OCI-LY1 (cell line): ENCODE data around the gene ATXN1.
"Not testable (repeated sequence)": the region's sequence is repeated elsewhere in the genome, so short reads cannot be mapped to it uniquely, and the experiment has no call there.

Source experiments
- H2AFZ ChIP-seq: fragments of 200-600 bp; sonication (generic), shearing (Covaris generic); 2 replicates; pipeline ENCODE4 v1.6.0; 2014; ENCODE audit warnings: antibody characterized with exemption, mild to moderate bottlenecking, low read length
- H3F3A ChIP-seq: fragments of 200-600 bp; sonication (generic), shearing (Covaris generic); 2 replicates; pipeline ENCODE4 v1.6.0; 2014; ENCODE audit warnings: mild to moderate bottlenecking, antibody characterized with exemption, low read length, moderate library complexity; ENCODE audit not compliant: insufficient read depth
- H3K27ac ChIP-seq: fragments of 200-600 bp; sonication (generic); 2 replicates; pipeline ENCODE4 v1.5.1; 2014; ENCODE audit warnings: low read length, mixed run types, mild to moderate bottlenecking, low read depth; ENCODE audit not compliant: poor library complexity, severe bottlenecking
- H3K27me3 ChIP-seq: fragments of 200-600 bp; sonication (generic); 2 replicates; pipeline ENCODE4 v1.6.0; 2014; ENCODE audit warnings: antibody characterized with exemption, mild to moderate bottlenecking, low read length, moderate library complexity; ENCODE audit not compliant: insufficient read depth
- H3K36me3 ChIP-seq: fragments of 200-600 bp; sonication (generic); 2 replicates; pipeline ENCODE4 v1.6.1; 2014; ENCODE audit warnings: mild to moderate bottlenecking, antibody characterized with exemption, low read length, moderate library complexity, mixed read lengths; ENCODE audit not compliant: insufficient read depth
- H3K4me1 ChIP-seq: fragments of 200-600 bp; sonication (generic); 2 replicates; pipeline ENCODE4 v1.5.1; 2014; ENCODE audit warnings: mild to moderate bottlenecking, low read length, moderate library complexity; ENCODE audit not compliant: insufficient read depth, severe bottlenecking
- H3K4me2 ChIP-seq: fragments of 200-600 bp; sonication (generic), shearing (Covaris generic); 2 replicates; pipeline ENCODE4 v1.6.1; 2014; ENCODE audit warnings: low read length
- H3K4me3 ChIP-seq: fragments of 200-600 bp; sonication (generic); 2 replicates; pipeline ENCODE4 v1.5.1; 2014; ENCODE audit warnings: low read length, low read depth, mild to moderate bottlenecking, mixed read lengths; ENCODE audit not compliant: poor library complexity, severe bottlenecking
- H3K79me2 ChIP-seq: fragments of 200-600 bp; shearing (Covaris generic); 2 replicates; pipeline ENCODE4 v1.6.1; 2016; ENCODE audit warnings: mixed run types, low read length, mixed read lengths; ENCODE audit not compliant: insufficient read depth
- H3K9ac ChIP-seq: fragments of 200-600 bp; sonication (generic), shearing (Covaris generic); 2 replicates; pipeline ENCODE4 v1.6.1; 2014; ENCODE audit warnings: mild to moderate bottlenecking, low read length, mixed read lengths
- H3K9me2 ChIP-seq: fragments of 200-600 bp; sonication (generic), shearing (Covaris generic); 2 replicates; pipeline ENCODE4 v1.6.1; 2014; ENCODE audit warnings: low read depth, mild to moderate bottlenecking, low read length, mixed read lengths
- H3K9me3 ChIP-seq: fragments of 200-600 bp; shearing (Covaris generic); 2 replicates; pipeline ENCODE4 v1.6.1; 2014; ENCODE audit warnings: low read length, mixed read lengths
- H4K20me1 ChIP-seq: fragments of 200-600 bp; sonication (generic), shearing (Covaris generic); 2 replicates; pipeline ENCODE4 v1.6.0; 2016; ENCODE audit warnings: mild to moderate bottlenecking, low read length; ENCODE audit not compliant: insufficient read depth
- CTCF ChIP-seq: fragments of 200-600 bp; sonication (generic), shearing (Covaris generic); IDR thresholded peaks from 2 replicates; pipeline ENCODE4 v1.5.1; 2017; ENCODE audit warnings: mild to moderate bottlenecking, antibody characterized with exemption, low read length, moderate library complexity, mixed read lengths
- EZH2 ChIP-seq: fragments of 200-600 bp; sonication (generic), shearing (Covaris generic); IDR thresholded peaks from 2 replicates; pipeline ENCODE4 v1.8.0; 2017; ENCODE audit warnings: borderline replicate concordance, mixed run types, mild to moderate bottlenecking, antibody characterized with exemption, low read length, moderate library complexity, mixed read lengths

ATXN1 gene

GRCh38 chr6:16267428-16268263, 493.6 kb downstream of the ATXN1 start:
- no peak overlapping the region for H3K4me2 ChIP-seq

GRCh38 chr6:16265351-16266341, 495.6 kb downstream of the ATXN1 start:
- H3K79me2 ChIP-seq, result no peaks in the 10 kb centered on the region
- no peaks in the 10 kb centered on the region for H3K9me2 ChIP-seq
- H3F3A ChIP-seq, result no peaks in the 10 kb centered on the region
- H3K4me2 ChIP-seq, result no peak overlapping the region
- H3K27me3 ChIP-seq, result no peaks in the 10 kb centered on the region
- TF ChIP-seq CTCF (no peak), EZH2 (no peak)
- no peaks in the 10 kb centered on the region for H3K36me3 ChIP-seq
- no peaks in the 10 kb centered on the region for H4K20me1 ChIP-seq
- H3K27ac ChIP-seq, result no peak overlapping the region
- no peak overlapping the region for H3K9ac ChIP-seq
- H3K4me3 ChIP-seq, result no peak overlapping the region
- no peaks in the 10 kb centered on the region for H3K4me1 ChIP-seq
- no peaks in the 10 kb centered on the region for H3K9me3 ChIP-seq
- H2AFZ ChIP-seq, result no peak overlapping the region

More at GRCh38 chr6:16267428-16268263, 493.6 kb downstream of the ATXN1 start:
- Histone ChIP-seq H3K27ac (no peak overlapping the region), H3F3A (no peaks in the 10 kb centered on the region), H3K27me3 (no peaks in the 10 kb centered on the region), H2AFZ (no peak overlapping the region), H3K36me3 (no peaks in the 10 kb centered on the region), H3K9ac (no peak overlapping the region), H3K9me2 (no peaks in the 10 kb centered on the region), H3K4me3 (no peak overlapping the region), H4K20me1 (no peaks in the 10 kb centered on the region), H3K9me3 (no peaks in the 10 kb centered on the region), H3K4me1 (no peaks in the 10 kb centered on the region), H3K79me2 (no peaks in the 10 kb centered on the region)
- TF ChIP-seq EZH2 (no peak), CTCF (no peak)

GRCh38 chr6:16264785-16265184, 496.5 kb downstream of the ATXN1 start:
- TF ChIP-seq EZH2 (no peak), CTCF (no peak)
- no peak overlapping the region for H3K27ac ChIP-seq
- no peak overlapping the region for H3K9ac ChIP-seq
- no peak overlapping the region for H3K4me2 ChIP-seq
- H3K4me3 ChIP-seq, result no peak overlapping the region
- no peaks in the 10 kb centered on the region for H4K20me1 ChIP-seq
- H3K9me3 ChIP-seq, result no peaks in the 10 kb centered on the region
- H3K9me2 ChIP-seq, result no peaks in the 10 kb centered on the region
- H2AFZ ChIP-seq, result no peak overlapping the region
- H3K36me3 ChIP-seq, result no peaks in the 10 kb centered on the region
- H3F3A ChIP-seq, result no peaks in the 10 kb centered on the region
- no peaks in the 10 kb centered on the region for H3K4me1 ChIP-seq
- no peaks in the 10 kb centered on the region for H3K27me3 ChIP-seq
- no peaks in the 10 kb centered on the region for H3K79me2 ChIP-seq

- not testable (repeated sequence) for H3K79me2 ChIP-seq, H3K27me3 ChIP-seq, H3K4me3 ChIP-seq, H4K20me1 ChIP-seq, H3K9me3 ChIP-seq, H3F3A ChIP-seq, H3K4me1 ChIP-seq, H3K4me2 ChIP-seq, H3K36me3 ChIP-seq, H3K9me2 ChIP-seq, H3K9ac ChIP-seq, H3K27ac ChIP-seq, H2AFZ ChIP-seq
These were observed 497.7 kb downstream of the ATXN1 start for GRCh38 chr6:16263464-16264099.

GRCh38 chr6:16262773-16263172, 498.5 kb downstream of the ATXN1 start:
- not testable (repeated sequence) for H2AFZ ChIP-seq, H3K9me3 ChIP-seq, H3K36me3 ChIP-seq, H3K79me2 ChIP-seq, H3K4me2 ChIP-seq, H3F3A ChIP-seq, H3K4me1 ChIP-seq, H3K9ac ChIP-seq, H3K9me2 ChIP-seq, H3K4me3 ChIP-seq, H3K27me3 ChIP-seq, H3K27ac ChIP-seq, H4K20me1 ChIP-seq
